T-cell (primary cell): Measurements from ENCODE around the gene DLG2. TPM values are rescaled to one million over a fixed set of nuclear protein-coding genes. Genes with fewer than 3 reads are reported as not detected.

Experiments
- ATAC-seq, 4 experiments: fragments of 200-7000 bp in 3 of 4; fragments of 150-1000 bp in 1 of 4; cut with Tn5 transposase; replicated peaks in 1 of 4; 1 replicate in 3 of 4; 2 replicates in 1 of 4; pipeline ENCODE4 v1.10.0; 2021; ENCODE audit warnings: moderate library complexity in 3 of 4, mild to moderate bottlenecking in 2 of 4, moderate number of reproducible peaks in 1 of 4
- CTCF ChIA-PET, 2 donors: fragments of 300-600 bp; sonication (Branson Sonifier 250); formaldehyde crosslinking; loops; one replicate each; lab custom pipeline; 2022; ENCODE audit warnings: antibody characterized with exemption in 2 of 2; lab: Charles Lee
- POLR2A ChIA-PET, 2 donors: fragments of 300-600 bp; sonication (Branson Sonifier 250); formaldehyde crosslinking; loops; one replicate each; lab custom pipeline; 2022; ENCODE audit warnings: antibody characterized with exemption in 2 of 2; lab: Charles Lee
- DNase-seq, 35 experiments: peaks; one replicate each; pipeline versions ENCODE4 v3.0.0 to v3.0.0-alpha.2; 2013 to 2023
- H3K27ac ChIP-seq: one replicate; pipeline ENCODE4 v1.5.1; 2013; ENCODE audit warnings: low read length
- H3K27me3 ChIP-seq, 2 experiments: replicated peaks in 1 of 2; 1 replicate in 1 of 2; 2 replicates in 1 of 2; pipeline versions ENCODE4 v1.6.1 to v1.7.0; 2013; ENCODE audit warnings: low read length in 1 of 2, mixed read lengths in 1 of 2; ENCODE audit not compliant: control insufficient read depth in 2 of 2, insufficient read depth in 2 of 2; ENCODE audit errors: extremely low read depth in 1 of 2
- H3K36me3 ChIP-seq, 2 donors: 1 replicate in 1 of 2; 2 replicates in 1 of 2; pipeline versions ENCODE4 v1.6.1 to v1.7.0; 2013; ENCODE audit warnings: low read length in 1 of 2; ENCODE audit not compliant: control insufficient read depth in 2 of 2, insufficient read depth in 1 of 2; ENCODE audit errors: extremely low read depth in 1 of 2
- H3K4me1 ChIP-seq, 2 experiments: 1 replicate in 1 of 2; 2 replicates in 1 of 2; pipeline versions ENCODE4 v1.6.1 to v1.7.0; 2013; ENCODE audit warnings: low read length in 2 of 2, mixed read lengths in 1 of 2; ENCODE audit not compliant: insufficient read depth in 2 of 2, control insufficient read depth in 1 of 2; ENCODE audit errors: extremely low read depth in 1 of 2
- H3K4me3 ChIP-seq, 2 donors: 1 replicate in 1 of 2; 2 replicates in 1 of 2; pipeline versions ENCODE4 v1.5.1 to v1.7.0; 2013; ENCODE audit warnings: mild to moderate bottlenecking in 2 of 2, low read length in 1 of 2, moderate library complexity in 1 of 2; ENCODE audit not compliant: control insufficient read depth in 1 of 2; ENCODE audit errors: extremely low read depth in 1 of 2
- H3K9me3 ChIP-seq: 2 replicates; pipeline ENCODE4 v1.7.0; 2013
- H3K27ac Mint-ChIP-seq, 2 donors: one replicate each; pipeline ENCODE4 v1.8.0; 2020 to 2021; ENCODE audit warnings: mild to moderate bottlenecking in 2 of 2, mixed read lengths in 2 of 2
- H3K27me3 Mint-ChIP-seq, 2 donors: one replicate each; pipeline ENCODE4 v1.8.0; 2021 to 2022; ENCODE audit warnings: mixed read lengths in 2 of 2
- H3K36me3 Mint-ChIP-seq: one replicate; pipeline ENCODE4 v1.8.0; 2021; ENCODE audit warnings: mixed read lengths
- H3K4me1 Mint-ChIP-seq, 3 donors: one replicate each; pipeline ENCODE4 v1.8.0; 2020 to 2022; ENCODE audit warnings: mixed read lengths in 3 of 3, mild to moderate bottlenecking in 1 of 3
- H3K4me3 Mint-ChIP-seq, 3 donors: one replicate each; pipeline ENCODE4 v1.8.0; 2020 to 2022; ENCODE audit warnings: mild to moderate bottlenecking in 3 of 3, mixed read lengths in 3 of 3, moderate library complexity in 3 of 3
- H3K9me3 Mint-ChIP-seq, 3 donors: one replicate each; pipeline ENCODE4 v1.8.0; 2020 to 2022; ENCODE audit warnings: mixed read lengths in 3 of 3
- WGBS: methylation state at CpG from one replicate; pipeline ENCODE4 v1.1.5; 2013; ENCODE audit warnings: missing lambda C conversion rate; ENCODE audit not compliant: insufficient coverage; 5-methylcytosine and 5-hydroxymethylcytosine counted together
- total RNA-seq, 35 experiments: library from RNA in 6 of 35; stranded (reverse) in 6 of 35; fragments of 120-200 nt in 1 of 35; gene quantifications; one replicate each; pipeline versions ENCODE4 v1.2.1 to v1.2.4 and lab custom pipeline; 2013 to 2026

Gene DLG2
- total RNA-seq, 5 donors from 2014 or later (not counting 1 experiment from before 2014, with no cell fraction given): 2.3 to 4.1 (median 2.9) TPM

DNA sequence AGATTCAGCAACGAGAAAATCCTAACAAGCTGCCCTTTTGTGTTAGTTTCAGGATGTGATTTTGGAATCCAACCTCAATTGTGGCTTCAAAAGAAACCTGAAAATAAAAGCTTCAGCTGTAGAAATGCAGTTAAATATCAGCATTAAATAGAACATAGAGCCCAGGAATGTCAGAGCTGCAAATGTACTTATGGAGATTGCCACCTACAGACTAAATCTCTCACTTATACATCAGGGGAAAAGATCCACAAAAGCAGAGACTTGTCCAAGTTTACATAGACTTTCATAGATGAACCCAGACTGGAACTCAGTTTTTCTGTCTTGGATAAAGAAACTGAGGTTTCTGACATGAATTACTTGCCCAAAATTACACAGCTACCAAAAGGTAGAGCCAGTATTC lies 446.6 kb downstream of the DLG2 start:
- WGBS: no CpG with 5 or more reads among the region's 1 CpG
- ChIA-PET CTCF (no interaction called here), POLR2A (no interaction called here)
- no peak overlapping the region for H3K4me3 ChIP-seq
- no peaks in the 10 kb centered on the region for H3K4me1 ChIP-seq
- ATAC-seq (no peak), DNase-seq (no peak)
- no peaks in the 10 kb centered on the region for H3K4me1 Mint-ChIP-seq
- H3K9me3 Mint-ChIP-seq: peaks cover 7 to 16% (median 12%) of the 10 kb centered on the region in 3 donors
- H3K9me3 ChIP-seq: no peaks in the 10 kb centered on the region
- no peak overlapping the region for H3K4me3 Mint-ChIP-seq
- no peaks in the 10 kb centered on the region for H3K36me3 ChIP-seq
- no peaks in the 10 kb centered on the region for H3K27me3 ChIP-seq
- H3K27me3 Mint-ChIP-seq: no peaks in the 10 kb centered on the region
- no peaks in the 10 kb centered on the region for H3K36me3 Mint-ChIP-seq
- no peak overlapping the region for H3K27ac ChIP-seq
- no peak overlapping the region for H3K27ac Mint-ChIP-seq

GRCh38 chr11:85171648-85172257 lies 455.4 kb downstream of the DLG2 start:
- DNase-seq (no peak), ATAC-seq (no peak)
- Mint-ChIP-seq H3K27me3 (no peaks in the 10 kb centered on the region), H3K36me3 (no peaks in the 10 kb centered on the region), H3K9me3 (peaks cover 20 to 45% (median 33%) of the 10 kb centered on the region in 3 donors), H3K27ac (no peak overlapping the region), H3K4me3 (no peak overlapping the region), H3K4me1 (no peaks in the 10 kb centered on the region)
- H3K4me1 ChIP-seq: no peaks in the 10 kb centered on the region
- CTCF ChIA-PET: no interaction called here
- 89% methylated on average over 5 of the region's 6 CpGs for WGBS
- no peak overlapping the region for H3K27ac ChIP-seq
- no peak overlapping the region for H3K4me3 ChIP-seq
- no peaks in the 10 kb centered on the region for H3K9me3 ChIP-seq
- H3K36me3 ChIP-seq: no peaks in the 10 kb centered on the region
- H3K27me3 ChIP-seq: no peaks in the 10 kb centered on the region
- POLR2A ChIA-PET: no interaction called here

DNA sequence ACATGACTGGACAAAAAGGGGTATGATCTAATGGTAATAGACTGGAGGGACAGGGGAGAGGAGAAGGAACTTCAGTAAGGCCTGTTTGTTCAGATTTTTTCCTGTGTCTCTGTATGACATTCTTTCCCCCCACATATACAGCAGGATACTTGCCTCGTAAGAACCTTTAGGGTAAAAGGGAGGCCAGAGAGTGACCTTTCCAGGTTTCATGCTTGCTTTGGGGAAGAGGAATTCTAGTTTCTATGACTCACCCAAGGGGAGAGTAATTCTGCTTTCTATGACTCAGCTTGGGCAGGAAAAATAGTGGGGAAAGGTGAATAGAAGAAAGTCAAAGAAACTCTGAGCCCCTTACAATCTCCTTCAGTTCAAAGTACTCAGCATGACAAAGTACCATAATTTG lies 457.0 kb downstream of the DLG2 start:
- ATAC-seq (no peak), DNase-seq (no peak)
- no peaks in the 10 kb centered on the region for H3K36me3 Mint-ChIP-seq
- H3K9me3 Mint-ChIP-seq: peaks cover 26 to 44% (median 29%) of the 10 kb centered on the region in 3 donors
- H3K27ac Mint-ChIP-seq: no peak overlapping the region
- Histone ChIP-seq H3K36me3 (no peaks in the 10 kb centered on the region), H3K27me3 (no peaks in the 10 kb centered on the region), H3K4me3 (no peak overlapping the region), H3K27ac (no peak overlapping the region), H3K4me1 (no peaks in the 10 kb centered on the region), H3K9me3 (no peaks in the 10 kb centered on the region)
- POLR2A ChIA-PET: no interaction called here
- H3K27me3 Mint-ChIP-seq: no peaks in the 10 kb centered on the region
- no peaks in the 10 kb centered on the region for H3K4me1 Mint-ChIP-seq
- H3K4me3 Mint-ChIP-seq: no peak overlapping the region
- WGBS: no CpG with 5 or more reads among the region's 1 CpG
- CTCF ChIA-PET: no interaction called here

DNA sequence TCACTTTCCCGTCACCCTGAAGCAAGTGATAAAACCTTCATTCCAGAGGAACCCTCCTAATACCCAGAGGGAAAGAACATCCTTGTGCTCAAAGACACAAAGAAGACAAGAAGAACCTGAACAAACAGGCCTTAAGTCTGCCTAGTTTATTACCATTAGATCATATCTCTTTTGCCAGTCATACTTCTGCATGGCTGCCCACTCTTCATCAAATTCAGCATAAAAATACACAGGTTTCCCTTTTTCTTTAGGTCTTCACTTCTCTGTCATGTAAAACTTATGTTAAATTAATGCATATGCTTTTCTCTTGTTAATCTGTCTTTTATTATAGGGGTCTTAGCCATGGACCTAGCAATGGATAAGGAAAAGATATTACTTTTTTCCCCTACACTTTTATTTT lies 459.7 kb downstream of the DLG2 start:
- ATAC-seq: no peak
- POLR2A ChIA-PET: no interaction called here

DNA sequence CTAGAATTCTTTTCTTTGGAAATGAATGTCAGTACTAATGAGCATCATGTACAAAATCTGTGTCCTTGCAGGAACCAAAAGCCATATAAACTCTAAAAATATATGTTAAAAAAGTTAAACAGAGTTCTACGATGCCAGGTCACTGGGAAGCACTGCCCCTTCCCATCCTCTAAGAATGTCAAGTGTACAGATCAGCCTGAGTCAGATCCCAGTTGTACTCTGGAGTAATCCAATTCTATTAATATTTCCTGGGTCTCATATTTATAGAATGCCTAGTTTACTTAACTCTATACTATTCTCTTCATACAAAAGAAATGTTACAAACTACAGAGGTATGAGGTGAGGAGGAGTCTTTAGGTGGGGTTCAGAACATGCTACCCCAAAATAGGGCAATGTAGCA lies 460.1 kb downstream of the DLG2 start:
- ATAC-seq: no peak
- POLR2A ChIA-PET: no interaction called here
- CTCF ChIA-PET: no interaction called here

More for the DNA sequence above, 459.7 kb downstream of the DLG2 start:
- no peak overlapping the region for H3K4me3 Mint-ChIP-seq
- H3K4me1 ChIP-seq: no peaks in the 10 kb centered on the region
- no peaks in the 10 kb centered on the region for H3K36me3 Mint-ChIP-seq
- H3K27ac Mint-ChIP-seq: no peak overlapping the region
- no peak for DNase-seq
- no peaks in the 10 kb centered on the region for H3K4me1 Mint-ChIP-seq
- no peak overlapping the region for H3K27ac ChIP-seq
- no peaks in the 10 kb centered on the region for H3K27me3 Mint-ChIP-seq
- no peaks in the 10 kb centered on the region for H3K36me3 ChIP-seq
- CTCF ChIA-PET: no interaction called here
- H3K27me3 ChIP-seq: no peaks in the 10 kb centered on the region
- no peaks in the 10 kb centered on the region for H3K9me3 ChIP-seq
- H3K4me3 ChIP-seq: no peak overlapping the region
- 67% methylated on average over 1 of the region's 1 CpG for WGBS
- H3K9me3 Mint-ChIP-seq: peaks cover 21 to 31% (median 25%) of the 10 kb centered on the region in 3 donors

DNA sequence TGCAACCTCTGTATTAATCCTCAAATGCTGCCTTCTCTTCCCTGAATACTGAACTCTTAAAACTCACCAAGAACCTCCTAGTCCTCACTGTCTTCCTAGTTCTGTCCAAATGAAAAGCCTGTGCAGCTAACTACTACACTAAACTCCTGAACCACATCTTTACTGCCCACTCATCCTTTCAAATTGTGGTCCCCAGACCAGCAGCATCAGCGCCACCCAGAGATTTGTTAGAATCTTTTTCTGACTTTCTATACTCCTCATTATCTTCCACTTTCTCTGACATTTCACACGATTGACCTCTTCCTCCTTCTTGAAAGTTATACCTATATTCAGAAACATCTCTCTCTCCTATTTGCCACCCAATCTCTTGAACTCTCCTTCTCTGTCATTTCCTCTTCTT lies 461.3 kb downstream of the DLG2 start:
- Mint-ChIP-seq H3K36me3 (no peaks in the 10 kb centered on the region), H3K27me3 (no peaks in the 10 kb centered on the region), H3K4me1 (no peaks in the 10 kb centered on the region), H3K27ac (no peak overlapping the region), H3K4me3 (no peak overlapping the region), H3K9me3 (peaks cover 26 to 32% (median 28%) of the 10 kb centered on the region in 3 donors)
- H3K36me3 ChIP-seq: no peaks in the 10 kb centered on the region
- DNase-seq: no peak
- H3K4me1 ChIP-seq: no peaks in the 10 kb centered on the region
- H3K27ac ChIP-seq: no peak overlapping the region
- 73% methylated on average over 2 of the region's 2 CpGs for WGBS
- no peaks in the 10 kb centered on the region for H3K27me3 ChIP-seq
- no peak for ATAC-seq
- CTCF ChIA-PET: no interaction called here
- no peaks in the 10 kb centered on the region for H3K9me3 ChIP-seq
- H3K4me3 ChIP-seq: no peak overlapping the region
- POLR2A ChIA-PET: no interaction called here

More for the DNA sequence above, 460.1 kb downstream of the DLG2 start:
- H3K9me3 Mint-ChIP-seq: peaks cover 24 to 30% (median 24%) of the 10 kb centered on the region in 3 donors
- Histone ChIP-seq H3K27me3 (no peaks in the 10 kb centered on the region), H3K4me1 (no peaks in the 10 kb centered on the region), H3K27ac (no peak overlapping the region), H3K36me3 (no peaks in the 10 kb centered on the region), H3K4me3 (no peak overlapping the region), H3K9me3 (no peaks in the 10 kb centered on the region)
- H3K4me3 Mint-ChIP-seq: no peak overlapping the region
- H3K36me3 Mint-ChIP-seq: no peaks in the 10 kb centered on the region
- H3K27ac Mint-ChIP-seq: no peak overlapping the region
- no peaks in the 10 kb centered on the region for H3K4me1 Mint-ChIP-seq
- H3K27me3 Mint-ChIP-seq: no peaks in the 10 kb centered on the region
- DNase-seq: no peak
- no CpG with 5 or more reads among the region's 1 CpG for WGBS

DNA sequence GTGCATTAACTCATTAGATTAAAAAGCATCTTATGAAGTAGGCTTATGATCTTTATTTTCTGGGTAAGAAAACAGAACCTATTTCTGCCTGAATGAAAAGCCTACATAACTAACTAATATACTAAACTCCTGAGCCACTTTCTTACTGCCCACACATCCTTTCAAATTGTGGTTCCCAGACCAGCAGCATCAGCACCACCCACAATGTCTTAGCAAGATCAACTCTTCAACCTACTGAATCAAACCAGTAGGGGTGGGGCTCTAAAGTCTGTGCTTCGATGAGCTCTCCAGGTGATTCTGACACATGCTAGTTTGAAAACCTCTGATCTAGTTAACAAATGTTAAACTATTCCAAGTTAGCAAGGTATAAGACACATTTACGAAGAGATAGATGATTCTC lies 462.4 kb downstream of the DLG2 start:
- ChIA-PET POLR2A (no interaction called here), CTCF (no interaction called here)
- ATAC-seq (no peak), DNase-seq (no peak)
- H3K36me3 ChIP-seq: no peaks in the 10 kb centered on the region
- no peaks in the 10 kb centered on the region for H3K4me1 Mint-ChIP-seq
- H3K36me3 Mint-ChIP-seq: no peaks in the 10 kb centered on the region
- peaks cover 24 to 27% (median 26%) of the 10 kb centered on the region in 3 donors for H3K9me3 Mint-ChIP-seq
- no peak overlapping the region for H3K4me3 Mint-ChIP-seq
- H3K4me1 ChIP-seq: no peaks in the 10 kb centered on the region
- H3K9me3 ChIP-seq: no peaks in the 10 kb centered on the region
- no peak overlapping the region for H3K27ac Mint-ChIP-seq
- no peak overlapping the region for H3K27ac ChIP-seq
- no peaks in the 10 kb centered on the region for H3K27me3 Mint-ChIP-seq
- WGBS: 100% methylated on average over 1 of the region's 2 CpGs
- H3K27me3 ChIP-seq: no peaks in the 10 kb centered on the region
- H3K4me3 ChIP-seq: no peak overlapping the region
